HL-60 (cell line): ENCODE data around the gene NUAK2.

Source experiments
- GABPA ChIP-seq: IDR thresholded peaks from 2 replicates; pipeline ENCODE4 v1.6.1; 2012; ENCODE audit warnings: low read depth
- POLR2AphosphoS5 ChIP-seq: IDR thresholded peaks from 2 replicates; pipeline ENCODE4 v1.6.1; 2012; ENCODE audit warnings: low read depth
- REST ChIP-seq: IDR thresholded peaks from 2 replicates; pipeline ENCODE4 v1.6.1; 2012; ENCODE audit warnings: low read depth; ENCODE audit not compliant: insufficient replicate concordance
- SPI1 ChIP-seq: IDR thresholded peaks from 2 replicates; pipeline ENCODE4 v1.6.1; 2012; ENCODE audit warnings: low read depth, mild to moderate bottlenecking, borderline replicate concordance
- TF ChIP-seq, protein P1 (sequence below): IDR thresholded peaks from one replicate; pipeline ENCODE4 v1.5.1; 2011; ENCODE audit warnings: low read length, control low read depth, inconsistent platforms; ENCODE audit not compliant: insufficient read depth

DNA sequence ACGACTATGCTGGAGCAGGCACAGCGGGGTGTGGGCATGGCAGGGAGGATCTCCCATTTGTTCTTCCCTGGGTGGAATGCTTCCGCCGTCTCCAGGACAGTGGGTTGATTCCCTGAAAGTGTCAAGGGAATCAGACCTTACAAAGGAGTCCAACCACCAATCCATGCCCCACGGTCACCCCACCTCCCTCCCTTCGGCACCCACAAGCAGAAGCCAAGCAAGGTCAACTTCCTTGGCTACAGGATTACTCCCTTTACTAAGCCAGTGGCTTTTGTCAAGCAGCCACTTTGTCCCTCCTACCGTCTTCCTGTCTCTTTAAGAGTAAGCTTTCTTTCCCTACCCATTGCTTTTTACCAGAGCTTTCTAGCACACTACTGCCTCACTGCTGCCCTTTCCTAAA, 15.9 kb upstream of the NUAK2 start:
- TF ChIP-seq REST (no peak), POLR2AphosphoS5 (no peak), GABPA (no peak), SPI1 (no peak)
- TF ChIP-seq, protein P1, sequence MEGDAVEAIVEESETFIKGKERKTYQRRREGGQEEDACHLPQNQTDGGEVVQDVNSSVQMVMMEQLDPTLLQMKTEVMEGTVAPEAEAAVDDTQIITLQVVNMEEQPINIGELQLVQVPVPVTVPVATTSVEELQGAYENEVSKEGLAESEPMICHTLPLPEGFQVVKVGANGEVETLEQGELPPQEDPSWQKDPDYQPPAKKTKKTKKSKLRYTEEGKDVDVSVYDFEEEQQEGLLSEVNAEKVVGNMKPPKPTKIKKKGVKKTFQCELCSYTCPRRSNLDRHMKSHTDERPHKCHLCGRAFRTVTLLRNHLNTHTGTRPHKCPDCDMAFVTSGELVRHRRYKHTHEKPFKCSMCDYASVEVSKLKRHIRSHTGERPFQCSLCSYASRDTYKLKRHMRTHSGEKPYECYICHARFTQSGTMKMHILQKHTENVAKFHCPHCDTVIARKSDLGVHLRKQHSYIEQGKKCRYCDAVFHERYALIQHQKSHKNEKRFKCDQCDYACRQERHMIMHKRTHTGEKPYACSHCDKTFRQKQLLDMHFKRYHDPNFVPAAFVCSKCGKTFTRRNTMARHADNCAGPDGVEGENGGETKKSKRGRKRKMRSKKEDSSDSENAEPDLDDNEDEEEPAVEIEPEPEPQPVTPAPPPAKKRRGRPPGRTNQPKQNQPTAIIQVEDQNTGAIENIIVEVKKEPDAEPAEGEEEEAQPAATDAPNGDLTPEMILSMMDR = no peak
